Measurements from ENCODE around the gene ZSWIM6. TPM values are rescaled to one million over a fixed set of nuclear protein-coding genes. Genes with fewer than 3 reads are reported as not detected.

The ZSWIM6 gene
- total RNA-seq, 1 experiment from 2014 or later = 10.8 TPM

GRCh38 chr5:61563401-61563800 lies 231.3 kb downstream of the ZSWIM6 start:
- POLR2A ChIA-PET = no interaction called here
- no peak overlapping the region for H3K4me3 ChIP-seq (ENCODE audit: low read depth in 2 of 2, low read length in 2 of 2)
- DNase-seq (ENCODE audit: low read depth, low spot score) (no peak), ATAC-seq (no peak)
- intact Hi-C loops (cut with micrococcal nuclease; ENCODE audit: unreplicated experiment) = no loop called here
- no peak overlapping the region for H3K27ac ChIP-seq (ENCODE audit: low read length)
- no TSS peak for BruUV-seq (replicated peaks)
- CTCF ChIA-PET = no interaction called here
- in situ Hi-C loops (cut with HindIII; ENCODE audit: low pct_unique_long_range_greater_than_20kb, low sequenced_read_pairs) = no loop called here
- no peaks in the 10 kb centered on the region for H3K9me3 ChIP-seq (ENCODE audit: control insufficient read depth, insufficient read depth, low read depth, low read length)
- peaks cover 2% of the 10 kb centered on the region; the same call in 1 of the 2 replicates for H3K27me3 ChIP-seq (ENCODE audit: control insufficient read depth, insufficient read depth, low read length)
- H3K4me1 ChIP-seq (ENCODE audit: control insufficient read depth, insufficient read depth, low read length) = no peaks in the 10 kb centered on the region
- TF ChIP-seq CTCF (IDR thresholded peaks at IDR 0.05) = no peak
- no peak for TF ChIP-seq SIN3A (IDR thresholded peaks at IDR 0.05; ENCODE audit: borderline replicate concordance, insufficient read depth, low read depth, low read length)
- no peak for TF ChIP-seq POLR2AphosphoS5 (IDR thresholded peaks at IDR 0.05; ENCODE audit: low read depth, low read length)
- no peak for TF ChIP-seq REST (IDR thresholded peaks at IDR 0.05; ENCODE audit: insufficient read depth in 1 of 2, low read depth in 2 of 2, low read length in 1 of 2)
- TF ChIP-seq TCF7L2 (IDR thresholded peaks at IDR 0.05; ENCODE audit: low read depth, low read length) = no peak
- H3K36me3 ChIP-seq (ENCODE audit: control insufficient read depth, insufficient read depth, low read length) = no peaks in the 10 kb centered on the region

- ATAC-seq (no peak), DNase-seq (ENCODE audit: low read depth, low spot score) (no peak)
- in situ Hi-C loops (cut with HindIII; ENCODE audit: low pct_unique_long_range_greater_than_20kb, low sequenced_read_pairs) (no loop called here), intact Hi-C loops (cut with micrococcal nuclease; ENCODE audit: unreplicated experiment) (no loop called here)
- no peak overlapping the region for H3K27ac ChIP-seq (ENCODE audit: low read length)
- no TSS peak for BruUV-seq (replicated peaks)
- H3K4me1 ChIP-seq (ENCODE audit: control insufficient read depth, insufficient read depth, low read length) = no peaks in the 10 kb centered on the region
- TF ChIP-seq REST (IDR thresholded peaks at IDR 0.05; ENCODE audit: insufficient read depth in 1 of 2, low read depth in 2 of 2, low read length in 1 of 2) = no peak
- no peak for TF ChIP-seq TCF7L2 (IDR thresholded peaks at IDR 0.05; ENCODE audit: low read depth, low read length)
- TF ChIP-seq CTCF (IDR thresholded peaks at IDR 0.05) = no peak
- TF ChIP-seq SIN3A (IDR thresholded peaks at IDR 0.05; ENCODE audit: borderline replicate concordance, insufficient read depth, low read depth, low read length) = no peak
- TF ChIP-seq POLR2AphosphoS5 (IDR thresholded peaks at IDR 0.05; ENCODE audit: low read depth, low read length) = no peak
- POLR2A ChIA-PET = no interaction called here
- H3K36me3 ChIP-seq (ENCODE audit: control insufficient read depth, insufficient read depth, low read length) = no peaks in the 10 kb centered on the region
- H3K27me3 ChIP-seq (ENCODE audit: control insufficient read depth, insufficient read depth, low read length) = no peaks in the 10 kb centered on the region
- CTCF ChIA-PET = no interaction called here
- no peaks in the 10 kb centered on the region for H3K9me3 ChIP-seq (ENCODE audit: control insufficient read depth, insufficient read depth, low read depth, low read length)
- H3K4me3 ChIP-seq (ENCODE audit: low read depth in 2 of 2, low read length in 2 of 2) = no peak overlapping the region
Observed at GRCh38 chr5:61567337-61567736, 235.3 kb downstream of the ZSWIM6 start.
